H1 (cell line): ENCODE measurements around the gene HS3ST3B1. TPM values are rescaled to one million over a fixed set of nuclear protein-coding genes. Genes with fewer than 3 reads are reported as not detected.

Experiments
- BRCA1 ChIP-seq: IDR thresholded peaks from 2 replicates; pipeline ENCODE4 v1.6.1; 2012; ENCODE audit warnings: low read depth, low read length, improper control_type of control experiment
- CBX5 ChIP-seq: fragments of 300-800, 300-1000 bp; sonication (generic); IDR thresholded peaks from 2 replicates; pipeline ENCODE4 v1.7.1; 2016; ENCODE audit warnings: antibody characterized with exemption, low read length, low read depth
- CHD7 ChIP-seq: fragments of 300-600 bp; sonication (generic); IDR thresholded peaks from 2 replicates; pipeline ENCODE4 v1.7.1; 2012; ENCODE audit warnings: low read length, moderate library complexity, mild to moderate bottlenecking, inconsistent platforms; ENCODE audit not compliant: insufficient replicate concordance
- EP300 ChIP-seq, 2 experiments: IDR thresholded peaks; 1 replicate in 1 of 2; 2 replicates in 1 of 2; pipeline ENCODE4 v1.6.1; 2011 to 2012; ENCODE audit warnings: low read depth in 2 of 2, low read length in 2 of 2, mild to moderate bottlenecking in 2 of 2, borderline replicate concordance in 1 of 2, inconsistent platforms in 1 of 2, moderate library complexity in 1 of 2
- KDM4A ChIP-seq: IDR thresholded peaks from one replicate; pipeline ENCODE4 v1.7.1; 2012; ENCODE audit warnings: low read depth, mild to moderate bottlenecking, moderate library complexity, low read length, inconsistent platforms; ENCODE audit not compliant: severe bottlenecking
- KDM5A ChIP-seq: fragments of 200-600 bp; IDR thresholded peaks from 2 replicates; pipeline ENCODE4 v1.7.1; 2012; ENCODE audit warnings: mild to moderate bottlenecking, low read length, inconsistent platforms, mixed read lengths
- RBBP5 ChIP-seq: IDR thresholded peaks from 2 replicates; pipeline ENCODE4 v1.7.1; 2012; ENCODE audit warnings: low read depth, mild to moderate bottlenecking, inconsistent platforms, low read length, moderate library complexity, borderline replicate concordance
- SP1 ChIP-seq: IDR thresholded peaks from 2 replicates; pipeline ENCODE4 v1.6.1; 2011; ENCODE audit warnings: low read depth, low read length
- SP2 ChIP-seq: IDR thresholded peaks from 2 replicates; pipeline ENCODE4 v1.6.1; 2012; ENCODE audit warnings: mild to moderate bottlenecking, low read length, inconsistent platforms
- TAF7 ChIP-seq: optimal IDR thresholded peaks from 2 replicates; pipeline ENCODE3; 2011; ENCODE audit warnings: low read depth, mild to moderate bottlenecking, inconsistent platforms, low read length, moderate library complexity, borderline replicate concordance
- polyA plus RNA-seq, 7 experiments: library from polyadenylated mRNA; depleted of rRNA in 3 of 7; stranded (reverse) in 5 of 7; unstranded in 2 of 7; fragments of >200 nt in 5 of 7; fragments of 200-250 nt in 2 of 7; gene quantifications; 1 replicate in 5 of 7; 2 replicates in 1 of 7; 4 replicates in 1 of 7; pipeline versions ENCODE4 v1.2.1 to v1.2.3, GENCODE V29; 2011 to 2013; ENCODE audit warnings: missing spikeins in 2 of 7, mixed read lengths in 2 of 7
- total RNA-seq: library from RNA; stranded (reverse); fragmentation: NEBNext Ultra II Directional; extraction: Animal tissue kit (Norgen Biotek cat#: 25700); gene quantifications from 2 replicates; pipeline ENCODE4 v1.2.1, GENCODE V29; 2021

The HS3ST3B1 gene
- total and polyA plus RNA-seq, 2 of the 8 experiments (the other 6 are each of a cell fraction or from before 2014, with no cell fraction given) = 4.7 to 14.4 TPM

DNA sequence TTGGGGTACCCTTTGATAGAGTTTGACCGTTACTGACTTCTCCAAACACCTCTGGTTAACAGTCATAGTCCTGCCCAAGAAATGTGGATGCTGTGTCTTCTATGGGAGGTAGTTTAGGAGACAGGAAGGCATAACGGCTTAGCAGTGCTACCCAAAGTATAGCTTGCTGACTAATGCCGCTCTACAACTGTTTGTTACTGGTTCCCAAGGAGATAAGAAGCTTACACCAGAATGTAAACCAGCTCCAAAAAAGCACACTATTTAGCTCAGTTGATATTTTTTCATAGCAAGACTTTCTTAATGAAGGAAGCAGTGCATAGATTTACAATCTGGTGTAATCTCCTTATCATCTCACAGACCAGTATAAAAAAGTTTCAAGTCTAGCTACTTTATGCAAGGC is 95.7 kb downstream of the HS3ST3B1 start (continued):
- TF ChIP-seq CHD7 = no peak
- no peak for TF ChIP-seq TAF7
- TF ChIP-seq SP2 = no peak
- TF ChIP-seq CBX5 = no peak
- TF ChIP-seq KDM4A = no peak
- no peak for TF ChIP-seq BRCA1
- TF ChIP-seq KDM5A = no peak
- TF ChIP-seq SP1 = no peak
- TF ChIP-seq EP300 (IDR thresholded peaks at IDR 0.05; ENCODE audit: borderline replicate concordance in 1 of 2, low read depth in 2 of 2, low read length in 2 of 2) = no peak
- TF ChIP-seq RBBP5 = no peak
